CD4-positive, alpha-beta T cell treated with Interleukin-6 for 4 hours (primary cell): ENCODE measurements around the gene IRF2BP1.
"Not testable (repeated sequence)": the region's sequence is repeated elsewhere in the genome, so short reads cannot be mapped to it uniquely, and the experiment has no call there.

Source experiments
- DNase-seq: peaks from one replicate; pipeline ENCODE4 v3.0.0-alpha.2; 2020; ENCODE audit warnings: mixed read lengths

IRF2BP1 gene

GRCh38 chr19:45901912-45902650, 16.1 kb upstream of the IRF2BP1 start, which contains the start of gene MYPOP:
Gene MYPOP (minus strand): TSS chr19:45902613. CDS start chr19:45901773, 840 bp downstream.
- DNase-seq: no peak

- peak; percentile 31 for DNase-seq
Observed at GRCh38 chr19:45901432-45901911, 15.5 kb upstream of the IRF2BP1 start.

- no peak for DNase-seq
Observed at GRCh38 chr19:45900738-45901431, 14.9 kb upstream of the IRF2BP1 start.

GRCh38 chr19:45899919-45900589, 14.1 kb upstream of the IRF2BP1 start:
- no peak for DNase-seq

GRCh38 chr19:45899253-45899652, 13.3 kb upstream of the IRF2BP1 start:
- DNase-seq: no peak

GRCh38 chr19:45897261-45897812, 11.4 kb upstream of the IRF2BP1 start:
- no peak for DNase-seq

GRCh38 chr19:45895983-45896599, 10.2 kb upstream of the IRF2BP1 start:
- not testable (repeated sequence) for DNase-seq

- DNase-seq: no peak
Observed at GRCh38 chr19:45895519-45895972, 9.6 kb upstream of the IRF2BP1 start.

- no peak for DNase-seq
Observed at GRCh38 chr19:45890877-45891276, 4.9 kb upstream of the IRF2BP1 start.

- DNase-seq: no peak
Observed at GRCh38 chr19:45889210-45889885, 3.4 kb upstream of the IRF2BP1 start.

GRCh38 chr19:45887200-45887710, 1.3 kb upstream of the IRF2BP1 start:
- no peak for DNase-seq

- peak; percentile 90 for DNase-seq
Observed at GRCh38 chr19:45886427-45887199, 672 bp upstream of the IRF2BP1 start.

GRCh38 chr19:45884682-45885555, 1.0 kb downstream of the IRF2BP1 start:
- no peak for DNase-seq

GRCh38 chr19:45883881-45884681, 1.9 kb downstream of the IRF2BP1 start:
- DNase-seq: no peak

- DNase-seq: no peak
Observed at GRCh38 chr19:45883586-45883880, 2.4 kb downstream of the IRF2BP1 start.

GRCh38 chr19:45882652-45883585, 3.0 kb downstream of the IRF2BP1 start:
- peak; percentile 82 for DNase-seq

GRCh38 chr19:45881909-45882528, 3.9 kb downstream of the IRF2BP1 start:
- no peak for DNase-seq
